ENCODE results near the gene MCC. TPM values are rescaled to one million over a fixed set of nuclear protein-coding genes. Genes with fewer than 3 reads are reported as not detected.

MCC gene
- total RNA-seq, 4 donors from 2014 or later: 6.8 to 11.9 (median 9.0) TPM

DNA sequence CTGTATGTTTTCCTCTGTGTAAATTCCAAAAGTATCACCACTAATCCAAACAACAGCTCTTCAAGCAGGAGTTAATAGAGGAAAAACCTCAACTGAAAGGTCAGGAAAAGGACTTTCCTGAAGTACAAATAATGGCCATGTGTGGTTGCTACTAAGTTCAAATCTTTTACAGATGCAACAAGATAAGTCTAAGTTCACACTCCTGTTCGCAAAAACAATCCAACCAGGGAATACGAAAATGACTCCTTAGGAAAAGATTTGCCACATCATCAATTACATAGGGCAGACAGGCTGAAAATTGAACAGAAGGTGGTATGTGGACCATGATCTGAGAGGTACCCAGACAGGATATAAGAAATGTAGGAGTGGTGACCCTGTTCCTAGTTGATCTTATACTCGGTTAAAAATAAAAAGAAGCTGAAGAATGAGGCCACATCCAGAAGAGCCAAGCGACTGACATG is 263.6 kb downstream of the MCC start:
- Histone ChIP-seq H3K4me3 (no peak overlapping the region), H3K9me3 (no peaks in the 10 kb centered on the region), H3K27ac (peak overlapping the region in 3 of 4 donors; percentile 19 to 51 (median 38)), H3K36me3 (no peaks in the 10 kb centered on the region), H3K4me1 (peaks cover 9 to 28% of the 10 kb centered on the region in 2 donors), H3K27me3 (no peaks in the 10 kb centered on the region)
- TF ChIP-seq CTCF (IDR thresholded peaks at IDR 0.05 in 4 of 5, conservative IDR thresholded peaks at IDR 0.05 in 1 of 5) (no peak), POLR2A (IDR thresholded peaks at IDR 0.05) (no peak)
- ATAC-seq: no peak
- no peak for DNase-seq
- in situ Hi-C loops (cut with MboI; ENCODE audit: low sequenced_read_pairs in 4 of 4): no loop called here
- intact Hi-C loops (cut with DNase I; ENCODE audit: low total_unique reads): no loop called here

DNA sequence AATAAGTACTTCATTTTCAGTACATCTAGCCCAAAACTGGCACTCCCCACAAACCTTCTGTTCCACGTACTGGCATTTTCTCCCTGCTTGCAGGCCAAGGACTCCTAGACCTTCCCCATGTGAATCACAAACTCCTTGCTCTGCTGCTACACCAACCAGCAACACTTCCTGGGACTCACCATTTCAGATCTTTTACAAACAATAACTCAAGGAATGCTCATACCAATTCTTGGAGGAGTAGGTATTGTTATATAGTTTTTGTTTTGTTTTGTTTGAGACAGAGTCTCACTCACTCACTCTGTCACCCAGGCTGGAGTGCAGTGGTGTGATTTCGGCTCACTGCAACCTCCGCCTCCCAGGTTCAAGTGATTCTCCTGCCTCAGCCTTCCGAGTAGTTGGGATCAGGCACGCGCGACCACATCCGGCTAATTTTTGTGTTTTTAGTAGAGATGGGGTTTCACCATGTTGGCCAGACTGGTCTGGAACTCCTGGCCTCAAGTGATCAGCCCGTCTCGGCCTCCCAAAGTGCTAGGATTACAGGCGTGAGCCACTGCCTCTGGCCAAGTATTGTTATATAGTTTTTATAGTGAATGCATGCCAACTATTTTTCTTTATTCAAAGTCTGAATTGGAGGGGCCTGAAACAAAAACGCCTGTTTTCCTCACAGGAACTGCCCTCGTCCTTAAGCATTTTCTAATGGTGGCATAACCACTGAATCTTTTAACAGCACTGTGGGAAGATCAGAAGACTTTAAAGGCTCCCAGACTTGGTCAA is 264.2 kb downstream of the MCC start:
- Histone ChIP-seq H3K27me3 (no peaks in the 10 kb centered on the region), H3K27ac (peak overlapping the region; percentile 0 to 51 (median 24)), H3K36me3 (no peaks in the 10 kb centered on the region), H3K9me3 (no peaks in the 10 kb centered on the region), H3K4me3 (no peak overlapping the region), H3K4me1 (peaks cover 9 to 35% of the 10 kb centered on the region in 2 donors)
- no peak for TF ChIP-seq POLR2A (IDR thresholded peaks at IDR 0.05)
- TF ChIP-seq CTCF (IDR thresholded peaks at IDR 0.05 in 4 of 5, conservative IDR thresholded peaks at IDR 0.05 in 1 of 5): no peak
- in situ Hi-C loops (cut with MboI; ENCODE audit: low sequenced_read_pairs in 4 of 4) (no loop called here), intact Hi-C loops (cut with DNase I; ENCODE audit: low total_unique reads) (no loop called here)
- no peak for ATAC-seq
- DNase-seq: no peak

DNA sequence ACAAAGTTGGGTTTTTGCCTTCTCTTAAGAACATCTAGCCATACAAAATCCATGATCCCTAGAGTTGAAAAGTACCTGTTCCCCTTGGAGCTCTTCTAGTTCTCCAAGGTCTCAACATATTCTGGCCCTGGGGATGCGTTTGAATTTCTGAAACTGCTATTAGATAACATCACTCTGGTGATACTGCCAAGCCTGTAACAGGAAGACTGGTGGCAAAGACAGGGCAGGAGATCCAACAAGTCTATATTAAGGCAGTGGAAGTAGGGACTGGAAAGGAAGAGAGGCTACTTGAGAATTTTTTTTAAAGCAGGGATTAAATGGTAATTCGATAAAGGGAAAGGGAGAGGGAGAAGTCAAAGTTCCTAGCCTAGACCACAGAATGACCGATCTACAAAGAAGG is 264.9 kb downstream of the MCC start:
- H3K4me1 ChIP-seq: peaks cover 9 to 42% of the 10 kb centered on the region in 2 donors
- DNase-seq (no peak), ATAC-seq (peak in 1 of 2 donors; percentile 33)
- in situ Hi-C loops (cut with MboI; ENCODE audit: low sequenced_read_pairs in 4 of 4) (no loop called here), intact Hi-C loops (cut with DNase I; ENCODE audit: low total_unique reads) (no loop called here)
- H3K9me3 ChIP-seq: no peaks in the 10 kb centered on the region
- no peaks in the 10 kb centered on the region for H3K36me3 ChIP-seq
- H3K4me3 ChIP-seq: no peak overlapping the region
- H3K27ac ChIP-seq: peak overlapping the region in 2 of 4 donors; percentile 27 to 38
- TF ChIP-seq POLR2A (IDR thresholded peaks at IDR 0.05) (no peak), CTCF (IDR thresholded peaks at IDR 0.05 in 4 of 5, conservative IDR thresholded peaks at IDR 0.05 in 1 of 5) (no peak)
- no peaks in the 10 kb centered on the region for H3K27me3 ChIP-seq

- Histone ChIP-seq H3K36me3 (no peaks in the 10 kb centered on the region), H3K4me3 (no peak overlapping the region), H3K27me3 (no peaks in the 10 kb centered on the region), H3K27ac (no peak overlapping the region), H3K9me3 (no peaks in the 10 kb centered on the region), H3K4me1 (peaks cover 14 to 56% of the 10 kb centered on the region in 2 donors)
- no peak for DNase-seq
- in situ Hi-C loops (cut with MboI; ENCODE audit: low sequenced_read_pairs in 4 of 4) (no loop called here), intact Hi-C loops (cut with DNase I; ENCODE audit: low total_unique reads) (no loop called here)
- TF ChIP-seq POLR2A (IDR thresholded peaks at IDR 0.05) (no peak), CTCF (IDR thresholded peaks at IDR 0.05 in 4 of 5, conservative IDR thresholded peaks at IDR 0.05 in 1 of 5) (no peak)
- no peak for ATAC-seq
Measured at GRCh38 chr5:113221294-113222176, 266.7 kb downstream of the MCC start.
